HG03097 (cell line): Measurements from ENCODE around the gene CFAP206.
"Not testable (repeated sequence)": the region's sequence is repeated elsewhere in the genome, so short reads cannot be mapped to it uniquely, and the experiment has no call there.

Source experiments
- ATAC-seq: cut with Tn5 transposase; IDR thresholded peaks from one replicate; pipeline ENCODE4 v1.9.1; 2021; ENCODE audit not compliant: unreplicated experiment, low FRiP score

Gene CFAP206

GRCh38 chr6:87420360-87420759 lies 12.6 kb downstream of the CFAP206 start:
- no peak for ATAC-seq

GRCh38 chr6:87421576-87421975 lies 13.8 kb downstream of the CFAP206 start:
- no peak for ATAC-seq

GRCh38 chr6:87426789-87427188 lies 19.0 kb downstream of the CFAP206 start:
- no peak for ATAC-seq

GRCh38 chr6:87430499-87430898 lies 22.7 kb downstream of the CFAP206 start:
- ATAC-seq: no peak

DNA sequence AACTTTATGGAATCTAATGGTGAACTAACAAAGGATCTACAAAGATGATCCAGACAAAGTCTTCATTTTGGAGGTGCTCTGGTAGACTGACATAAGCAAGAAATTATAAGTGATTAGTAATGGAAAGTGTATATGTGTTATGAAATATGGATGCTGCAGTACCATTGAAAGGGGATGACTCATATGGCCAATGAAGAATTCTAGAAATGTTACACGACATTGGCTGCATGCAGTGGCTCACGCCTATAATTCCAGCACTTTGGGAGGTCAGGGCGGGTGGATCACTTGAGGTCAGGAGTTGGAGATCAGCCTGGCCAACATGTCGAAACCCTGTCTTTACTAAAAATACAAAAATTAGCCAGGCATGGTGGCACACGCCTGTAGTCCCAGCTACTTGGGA lies 23.5 kb downstream of the CFAP206 start:
- no peak for ATAC-seq

DNA sequence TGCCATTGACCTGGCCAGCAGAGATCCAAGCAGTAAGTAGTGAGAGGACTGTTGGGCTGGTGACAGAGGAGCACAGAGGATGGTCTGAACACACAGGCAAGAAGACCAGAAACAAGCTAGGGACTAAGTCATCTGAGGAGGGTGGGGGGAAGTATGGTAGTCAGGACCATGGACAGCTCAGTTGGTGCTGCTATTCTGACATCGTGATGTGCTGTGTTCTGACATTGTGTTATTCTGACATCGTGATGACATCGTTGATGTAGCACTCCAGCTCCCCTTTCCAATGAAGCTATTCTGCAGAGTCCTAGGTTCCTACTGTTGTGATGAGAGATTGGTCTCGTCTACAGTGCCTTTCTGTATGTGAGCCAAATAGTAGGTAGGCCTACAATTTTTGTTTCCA lies 28.7 kb downstream of the CFAP206 start:
- ATAC-seq: no peak

DNA sequence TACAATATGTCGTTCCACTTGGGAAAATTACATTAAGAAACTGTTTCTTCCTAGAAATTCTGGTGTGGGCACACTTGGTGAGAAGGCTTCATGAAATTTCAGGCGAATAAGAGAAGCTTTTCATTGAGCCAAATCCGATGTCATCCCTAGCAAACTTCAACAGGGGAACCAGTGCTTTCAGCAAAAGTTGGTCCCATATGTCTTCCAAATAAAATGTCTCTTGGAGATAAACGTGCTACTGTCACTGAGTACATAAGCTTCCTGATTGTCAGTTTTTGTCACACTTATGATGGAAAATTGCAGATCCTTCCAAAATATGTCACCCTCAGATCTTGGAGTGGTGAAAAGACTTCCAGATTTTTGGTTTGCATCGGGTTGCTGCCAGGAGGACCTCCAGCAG lies 33.9 kb downstream of the CFAP206 start:
- ATAC-seq: no peak

DNA sequence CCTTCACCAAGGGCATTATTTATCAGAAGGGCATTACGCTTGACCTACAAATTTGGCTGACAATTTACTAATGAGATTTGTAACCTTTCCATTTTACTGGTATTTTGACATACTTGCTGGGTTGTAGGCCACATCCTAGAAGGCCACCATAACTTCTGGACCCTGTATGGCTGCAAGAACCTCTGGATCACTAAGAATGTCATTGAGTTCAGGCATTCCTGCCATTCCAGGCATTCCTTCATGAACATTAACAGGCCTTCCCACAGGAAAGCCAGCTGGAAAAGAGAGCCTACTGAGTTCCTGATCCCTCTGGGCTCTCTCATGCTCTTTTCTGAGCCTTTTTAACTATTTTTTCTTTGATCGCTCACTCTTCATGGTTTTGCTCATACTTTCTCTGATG lies 36.6 kb downstream of the CFAP206 start:
- no peak for ATAC-seq

DNA sequence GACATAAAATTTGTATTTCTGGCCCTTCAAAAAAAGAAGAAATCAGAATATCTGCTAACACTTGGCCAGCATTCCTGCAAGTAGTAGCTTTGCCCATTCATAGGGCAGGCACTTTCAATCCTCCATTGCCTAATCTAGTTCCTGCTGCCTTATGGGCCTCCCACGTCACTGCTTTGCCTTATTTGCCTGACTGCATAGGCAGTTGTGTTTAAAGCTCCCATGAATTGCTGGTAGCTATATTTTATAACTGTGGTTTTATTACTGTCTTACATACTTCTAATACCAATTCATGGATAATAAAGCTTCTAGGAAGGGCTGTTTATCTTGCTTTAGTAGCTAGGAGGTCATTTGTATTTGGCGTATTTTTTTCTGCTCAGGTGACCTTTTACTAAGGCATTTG lies 57.3 kb downstream of the CFAP206 start:
- ATAC-seq: no peak

- peak; percentile 96 for ATAC-seq
Observed at GRCh38 chr6:87472525-87473418, 65.0 kb downstream of the CFAP206 start, which contains the start of gene SLC35A1. SLC35A1 (plus strand) TSS chr6:87472974; CDS start chr6:87473004, 30 bp downstream.

DNA sequence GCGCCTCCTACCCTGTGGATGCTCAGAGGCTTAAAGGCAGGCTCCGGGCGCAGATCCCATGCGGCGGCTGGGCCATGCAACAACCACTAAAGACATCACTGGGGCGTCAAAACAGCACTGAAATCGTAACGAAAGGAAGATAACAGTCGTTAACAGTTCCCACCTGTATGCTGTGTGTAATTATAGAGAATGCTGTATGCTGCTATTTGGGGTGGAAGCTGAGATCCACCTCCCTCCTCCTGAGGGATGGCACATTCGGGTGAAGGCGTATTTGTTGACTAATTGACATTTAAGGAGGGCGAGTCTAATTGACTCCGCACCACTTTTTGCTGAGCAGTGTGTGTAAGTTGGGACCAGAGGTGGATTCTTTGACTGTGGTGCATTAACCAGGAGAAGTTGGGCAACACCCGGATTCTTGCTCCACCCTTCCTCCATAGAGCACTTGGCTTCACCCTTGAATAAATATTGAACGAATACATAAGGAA lies 65.7 kb downstream of the CFAP206 start:
- ATAC-seq: peak; percentile 52

DNA sequence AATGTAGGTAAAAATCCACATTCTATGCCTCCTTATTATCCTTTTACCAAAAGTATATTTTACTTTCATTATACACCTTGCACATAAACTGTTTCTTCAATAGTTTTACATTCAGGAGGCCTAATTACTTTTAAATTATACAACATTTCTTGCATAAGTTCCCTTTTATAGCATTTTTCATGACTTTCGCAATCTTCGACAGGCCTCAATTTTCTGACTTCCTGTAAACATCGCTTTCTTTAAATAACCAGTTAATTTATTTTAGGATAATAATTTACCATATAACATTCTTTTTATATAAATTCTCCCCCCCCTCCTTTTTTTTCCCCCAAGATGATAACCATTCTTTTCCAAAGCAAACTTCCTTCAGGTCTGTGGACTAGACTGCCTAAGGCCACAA lies 74.2 kb downstream of the CFAP206 start:
- ATAC-seq: no peak

DNA sequence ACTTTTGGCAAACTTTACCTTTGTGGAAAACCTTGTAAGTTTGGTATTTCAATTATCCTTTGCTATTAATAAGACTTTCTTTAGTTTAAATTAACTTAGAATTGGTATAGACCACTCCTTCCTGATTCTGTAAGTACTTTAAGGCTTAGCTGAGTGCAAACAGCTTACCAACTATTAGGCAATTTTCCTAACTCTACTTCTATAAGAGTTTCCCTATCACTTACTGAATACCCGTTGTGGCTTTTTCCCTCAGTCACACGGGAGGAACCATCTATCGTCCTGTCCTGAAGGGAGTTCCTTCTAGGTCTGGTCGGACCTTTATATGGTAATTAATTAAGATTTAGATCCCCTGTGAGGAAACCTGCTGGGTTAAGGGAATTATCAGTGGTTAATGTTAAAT lies 74.6 kb downstream of the CFAP206 start:
- ATAC-seq: no peak

DNA sequence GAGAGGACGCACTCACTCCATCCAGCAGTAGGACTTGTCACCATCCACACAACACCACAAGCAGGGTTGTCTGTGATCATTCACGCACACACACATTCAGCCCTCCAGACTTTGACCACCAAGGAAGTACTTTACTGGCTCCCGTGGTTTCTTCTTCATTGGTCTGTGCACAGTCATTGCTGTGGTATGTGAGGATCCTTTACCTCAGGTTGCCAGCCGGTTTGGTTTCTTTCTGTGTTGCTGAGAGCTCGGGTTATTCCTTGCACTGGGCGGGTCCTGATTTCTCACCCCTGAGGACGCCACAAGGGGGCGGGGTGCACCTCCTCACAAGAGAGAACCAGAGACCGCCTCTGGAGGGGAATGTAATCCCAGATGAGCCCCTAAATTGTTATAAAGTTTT lies 76.2 kb downstream of the CFAP206 start:
- ATAC-seq: no peak

DNA sequence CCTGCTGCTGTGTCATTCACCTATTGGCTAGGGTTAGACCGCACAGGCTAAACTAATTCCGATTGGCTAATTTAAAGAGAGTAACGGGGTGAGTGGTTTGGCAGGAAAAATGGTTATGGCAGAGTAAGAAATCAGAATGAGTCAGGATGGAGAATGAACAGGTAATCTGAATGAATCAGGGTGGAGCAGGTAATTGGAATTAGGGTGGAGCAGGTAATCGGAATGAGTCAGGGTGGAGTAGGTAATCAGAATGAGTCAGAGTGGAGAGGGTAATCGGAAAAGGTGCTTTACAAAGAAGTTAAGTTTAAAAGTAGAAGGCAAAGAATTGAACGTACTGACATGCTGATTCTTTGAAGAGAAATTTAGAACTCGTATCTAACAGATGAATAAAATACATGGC lies 76.7 kb downstream of the CFAP206 start:
- no peak for ATAC-seq

GRCh38 chr6:87487555-87487954 lies 79.8 kb downstream of the CFAP206 start:
- no peak for ATAC-seq

DNA sequence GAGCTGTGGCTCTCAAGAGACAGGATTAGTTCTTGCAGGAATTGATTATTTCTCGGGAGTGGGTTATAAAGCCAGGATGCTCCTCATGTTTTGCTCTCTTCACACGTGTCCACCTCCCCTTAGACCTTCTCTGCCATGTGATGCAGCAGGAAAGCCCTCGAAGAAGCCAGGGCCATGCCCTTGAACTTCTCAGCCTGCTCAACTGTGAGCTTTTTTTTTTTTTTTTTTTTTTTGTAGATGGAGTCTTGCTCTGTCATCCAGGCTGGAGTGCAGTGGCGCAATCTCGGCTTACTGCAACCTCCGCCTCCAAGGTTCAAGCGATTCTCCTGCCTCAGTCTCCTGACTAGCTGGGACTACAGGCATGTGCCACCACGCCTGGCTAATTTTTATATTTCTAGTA lies 81.6 kb downstream of the CFAP206 start:
- ATAC-seq: not testable (repeated sequence)

DNA sequence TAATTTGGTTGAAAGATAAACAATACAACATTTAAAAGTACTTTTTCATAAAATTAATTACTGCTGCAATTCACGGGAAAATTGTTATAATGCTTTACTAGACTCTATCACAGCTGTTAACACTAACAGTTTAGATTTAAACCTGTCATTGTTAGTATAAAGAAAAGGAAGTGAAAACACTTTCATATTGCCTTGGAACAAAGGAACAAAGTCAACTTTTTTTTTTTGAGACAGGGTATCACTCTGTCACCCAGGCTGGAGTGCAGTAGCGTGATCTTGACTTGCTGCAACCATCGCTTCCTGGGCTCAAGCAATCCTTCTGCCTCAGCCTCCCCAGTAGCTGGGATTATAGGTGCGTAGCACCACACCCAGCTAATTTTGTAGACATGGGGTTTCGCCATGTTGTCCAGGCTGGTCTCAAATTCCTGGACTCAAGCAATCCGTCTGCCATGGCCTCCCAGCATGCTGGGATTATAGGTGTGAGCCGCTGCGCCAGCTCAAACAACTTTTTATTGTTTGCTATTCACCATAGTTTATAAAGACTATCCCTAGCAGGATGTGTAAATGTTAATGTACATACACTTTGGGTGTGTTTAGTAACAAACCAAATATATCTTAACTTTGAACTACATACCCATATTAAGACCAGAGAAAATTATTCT lies 87.1 kb downstream of the CFAP206 start:
- peak; percentile 68 for ATAC-seq

- no peak for ATAC-seq
Observed at GRCh38 chr6:87498048-87498447, 90.3 kb downstream of the CFAP206 start.

DNA sequence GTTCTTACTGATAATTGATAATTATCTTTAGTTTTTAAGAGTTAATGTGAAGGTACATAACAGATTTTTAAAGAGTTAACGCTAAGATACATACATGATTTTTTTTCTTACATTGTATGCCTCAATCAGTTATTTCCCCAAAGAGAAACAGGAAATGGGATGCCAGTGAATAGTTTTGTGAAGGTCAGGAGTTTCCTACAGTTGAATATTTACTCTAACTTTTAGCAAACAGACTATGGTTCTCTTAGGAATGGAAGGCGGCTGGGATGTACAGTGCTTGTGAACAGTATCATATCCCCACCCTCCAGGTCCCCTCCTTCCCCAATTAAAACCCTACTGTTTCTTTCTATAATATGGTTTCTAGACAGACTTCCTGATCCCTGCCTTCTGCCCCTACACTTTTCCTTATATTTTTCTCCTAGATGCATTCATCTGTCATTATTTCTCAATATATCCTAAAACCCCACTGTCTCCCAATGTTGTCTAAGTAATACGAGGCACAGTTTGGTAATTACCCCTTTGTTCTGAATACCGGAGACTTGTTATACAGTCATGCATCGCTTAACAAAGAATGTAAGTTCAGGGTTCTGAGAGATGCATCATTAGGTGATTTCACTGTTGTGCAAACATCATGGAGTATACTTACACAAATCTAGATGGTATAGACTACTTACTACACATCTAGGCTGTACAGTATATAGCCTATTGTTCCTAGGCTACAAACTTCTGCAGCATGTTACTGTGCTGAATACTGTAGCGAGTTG lies 94.2 kb downstream of the CFAP206 start:
- ATAC-seq: no peak

- no peak for ATAC-seq
Observed at GRCh38 chr6:87504441-87504840, 96.7 kb downstream of the CFAP206 start.
